Fibroblast of the aortic adventitia (primary cell): ENCODE measurements around the gene MKKS. TPM values are rescaled to one million over a fixed set of nuclear protein-coding genes. Genes with fewer than 3 reads are reported as not detected.

Experiments
- DNase-seq: peaks from one replicate; pipeline ENCODE4 v3.0.0-alpha.2; 2010; ENCODE audit warnings: low read depth
- H3K4me3 ChIP-seq: 2 replicates; pipeline ENCODE4 v1.5.1; 2011; ENCODE audit warnings: low read depth, mild to moderate bottlenecking, control low read depth, low read length, moderate library complexity
- CTCF ChIP-seq: IDR thresholded peaks from 2 replicates; pipeline ENCODE4 v1.5.1; 2011; ENCODE audit warnings: mild to moderate bottlenecking, low read length, control low read depth, inconsistent platforms; ENCODE audit not compliant: insufficient read depth
- total RNA-seq: library from RNA; depleted of rRNA; stranded (reverse); fragments of >200 nt; gene quantifications from 2 replicates; pipeline ENCODE4 v1.2.3, GENCODE V29; 2012; ENCODE audit warnings: low replicate concordance

Gene MKKS
- total RNA-seq, 1 donor = 16.8 TPM

DNA sequence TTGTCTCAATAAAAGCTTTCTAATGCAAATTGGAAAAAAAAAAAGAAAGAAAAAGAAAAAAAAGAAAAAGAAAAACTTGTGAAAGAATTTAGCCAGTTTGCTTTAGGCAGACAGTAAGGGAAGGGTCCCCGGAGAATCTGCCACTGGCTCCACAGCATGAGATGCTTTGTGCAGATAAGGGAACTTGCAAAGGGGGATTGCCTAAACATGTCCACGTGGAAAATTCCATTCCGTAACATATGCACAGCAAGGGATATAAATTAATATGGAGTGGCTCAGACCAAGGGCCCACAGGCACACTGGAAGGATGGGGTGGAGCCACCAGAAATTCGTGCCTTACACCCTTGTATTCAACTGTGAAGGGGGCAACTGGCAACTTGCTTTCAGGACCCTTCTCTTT, 45.4 kb downstream of the MKKS start:
- DNase-seq = no peak
- no peak overlapping the region for H3K4me3 ChIP-seq
- no peak for TF ChIP-seq CTCF

- H3K4me3 ChIP-seq = no peak overlapping the region
- TF ChIP-seq CTCF = no peak
- no peak for DNase-seq
Observed at GRCh38 chr20:10387686-10388085, 46.3 kb downstream of the MKKS start.

GRCh38 chr20:10385850-10386544, 48.0 kb downstream of the MKKS start:
- peak; percentile 27 for DNase-seq
- TF ChIP-seq CTCF = no peak
- H3K4me3 ChIP-seq = no peak overlapping the region

GRCh38 chr20:10381477-10381876, 52.5 kb downstream of the MKKS start:
- no peak overlapping the region for H3K4me3 ChIP-seq
- DNase-seq = peak; percentile 9
- TF ChIP-seq CTCF = no peak

GRCh38 chr20:10379761-10380160, 54.3 kb downstream of the MKKS start:
- no peak for DNase-seq
- TF ChIP-seq CTCF = no peak
- H3K4me3 ChIP-seq = no peak overlapping the region

- DNase-seq = peak; percentile 41
- TF ChIP-seq CTCF = no peak
Observed at GRCh38 chr20:10376270-10377075, 57.5 kb downstream of the MKKS start.

More at GRCh38 chr20:10376270-10377075, 57.5 kb downstream of the MKKS start:
- H3K4me3 ChIP-seq = no peak overlapping the region
